Natural killer cell (primary cell): ENCODE data around the gene KDM2B. TPM values are rescaled to one million over a fixed set of nuclear protein-coding genes. Genes with fewer than 3 reads are reported as not detected.
A peak's percentile ranks its signal among the peaks of the same experiment; 100 is the strongest.

Experiments used
- ATAC-seq, 3 donors: fragments of 150-1000 bp in 2 of 3; fragments of 200-7000 bp in 1 of 3; cut with Tn5 transposase; 1 replicate in 1 of 3; 2 replicates in 2 of 3; pipeline ENCODE4 v1.10.0; 2021; ENCODE audit warnings: mild to moderate bottlenecking in 2 of 3, moderate library complexity in 2 of 3
- DNase-seq, 2 donors: peaks; one replicate each; pipeline versions ENCODE4 v3.0.0 to v3.0.0-alpha.2; 2013 to 2021; ENCODE audit warnings: mixed read lengths in 1 of 2
- H3K27ac ChIP-seq: one replicate; pipeline ENCODE4 v1.5.1; 2013; ENCODE audit warnings: mild to moderate bottlenecking, low read length
- H3K27me3 ChIP-seq: one replicate; pipeline ENCODE4 v1.6.1; 2013; ENCODE audit warnings: low read length; ENCODE audit not compliant: control insufficient read depth, insufficient read depth
- H3K36me3 ChIP-seq: one replicate; pipeline ENCODE4 v1.6.1; 2013; ENCODE audit warnings: low read length; ENCODE audit not compliant: control insufficient read depth, insufficient read depth
- H3K4me1 ChIP-seq: one replicate; pipeline ENCODE4 v1.6.1; 2013; ENCODE audit warnings: low read length; ENCODE audit not compliant: control insufficient read depth, insufficient read depth
- H3K4me3 ChIP-seq: one replicate; pipeline ENCODE4 v1.5.1; 2013; ENCODE audit warnings: low read length
- H3K9me3 ChIP-seq: one replicate; pipeline ENCODE4 v1.6.1; 2013; ENCODE audit warnings: low read length; ENCODE audit not compliant: control insufficient read depth, insufficient read depth
- H3K27ac Mint-ChIP-seq, 2 donors: one replicate each; pipeline ENCODE4 v1.8.0; 2022; ENCODE audit warnings: mild to moderate bottlenecking in 2 of 2, mixed read lengths in 2 of 2, moderate library complexity in 1 of 2
- H3K27me3 Mint-ChIP-seq, 2 donors: one replicate each; pipeline ENCODE4 v1.8.0; 2022; ENCODE audit warnings: low read depth in 2 of 2, mixed read lengths in 2 of 2
- H3K36me3 Mint-ChIP-seq: one replicate; pipeline ENCODE4 v1.8.0; 2022; ENCODE audit warnings: mixed read lengths
- H3K4me1 Mint-ChIP-seq, 2 donors: one replicate each; pipeline ENCODE4 v1.8.0; 2022; ENCODE audit warnings: mixed read lengths in 2 of 2
- H3K4me3 Mint-ChIP-seq: one replicate; pipeline ENCODE4 v1.8.0; 2022; ENCODE audit warnings: mild to moderate bottlenecking, moderate library complexity, mixed read lengths
- H3K9me3 Mint-ChIP-seq, 2 donors: one replicate each; pipeline ENCODE4 v1.8.0; 2022; ENCODE audit warnings: mixed read lengths in 2 of 2
- WGBS: methylation state at CpG from one replicate; pipeline ENCODE4 v1.1.7; 2013; ENCODE audit warnings: missing lambda C conversion rate; ENCODE audit not compliant: insufficient coverage; 5-methylcytosine and 5-hydroxymethylcytosine counted together
- intact Hi-C: fragments of 100-400 bp; cut with micrococcal nuclease; formaldehyde crosslinking; loops from one replicate; pipeline ENCODE4 v1.14.2; 2022
- total RNA-seq, 4 donors: library from RNA; stranded (reverse); fragments of 120-200 nt in 1 of 4; gene quantifications; one replicate each; pipeline versions ENCODE4 v1.2.3 to v1.2.4, GENCODE V29; 2013 to 2022
- TF ChIP-seq, protein P1 (sequence below): fragments of 200-600 bp; IDR thresholded peaks from one replicate; pipeline ENCODE4 v1.8.0; 2022; ENCODE audit warnings: antibody characterized with exemption

KDM2B gene
- total RNA-seq, 3 donors from 2014 or later (not counting 1 experiment from before 2014, with no cell fraction given): 97.3 to 106 (median 98.1) TPM

DNA sequence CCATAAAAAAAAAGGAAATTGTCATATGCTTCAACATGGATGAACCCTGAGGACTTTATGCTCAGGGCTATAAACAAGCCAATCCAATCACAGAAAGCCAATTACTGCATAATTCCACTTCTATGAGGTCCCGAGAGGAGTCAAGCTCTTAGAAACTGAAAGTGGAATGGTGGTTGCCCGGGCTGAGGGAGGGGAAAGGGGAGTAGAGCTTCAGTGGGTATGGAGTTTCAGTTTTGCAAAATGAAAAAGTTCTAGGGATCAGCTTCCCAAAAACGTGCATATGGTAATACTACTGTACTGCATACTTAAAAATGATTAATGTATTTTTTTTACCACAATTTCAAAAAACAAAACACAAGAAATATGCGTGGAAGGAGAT lies 128.9 kb downstream of the KDM2B start:
- Histone ChIP-seq H3K9me3 (no peaks in the 10 kb centered on the region), H3K4me1 (peaks cover 21% of the 10 kb centered on the region), H3K4me3 (no peak overlapping the region), H3K36me3 (peaks cover 3% of the 10 kb centered on the region), H3K27me3 (no peaks in the 10 kb centered on the region), H3K27ac (no peak overlapping the region)
- ATAC-seq (peak in 1 of 3 donors; percentile 54), DNase-seq (no peak)
- H3K27me3 Mint-ChIP-seq: no peaks in the 10 kb centered on the region
- peak overlapping the region; percentile 17 for H3K4me3 Mint-ChIP-seq
- WGBS: 34% methylated on average over 3 of the region's 4 CpGs
- no peaks in the 10 kb centered on the region for H3K9me3 Mint-ChIP-seq
- H3K27ac Mint-ChIP-seq: peak overlapping the region; percentile 21 to 42
- TF ChIP-seq, protein P1, sequence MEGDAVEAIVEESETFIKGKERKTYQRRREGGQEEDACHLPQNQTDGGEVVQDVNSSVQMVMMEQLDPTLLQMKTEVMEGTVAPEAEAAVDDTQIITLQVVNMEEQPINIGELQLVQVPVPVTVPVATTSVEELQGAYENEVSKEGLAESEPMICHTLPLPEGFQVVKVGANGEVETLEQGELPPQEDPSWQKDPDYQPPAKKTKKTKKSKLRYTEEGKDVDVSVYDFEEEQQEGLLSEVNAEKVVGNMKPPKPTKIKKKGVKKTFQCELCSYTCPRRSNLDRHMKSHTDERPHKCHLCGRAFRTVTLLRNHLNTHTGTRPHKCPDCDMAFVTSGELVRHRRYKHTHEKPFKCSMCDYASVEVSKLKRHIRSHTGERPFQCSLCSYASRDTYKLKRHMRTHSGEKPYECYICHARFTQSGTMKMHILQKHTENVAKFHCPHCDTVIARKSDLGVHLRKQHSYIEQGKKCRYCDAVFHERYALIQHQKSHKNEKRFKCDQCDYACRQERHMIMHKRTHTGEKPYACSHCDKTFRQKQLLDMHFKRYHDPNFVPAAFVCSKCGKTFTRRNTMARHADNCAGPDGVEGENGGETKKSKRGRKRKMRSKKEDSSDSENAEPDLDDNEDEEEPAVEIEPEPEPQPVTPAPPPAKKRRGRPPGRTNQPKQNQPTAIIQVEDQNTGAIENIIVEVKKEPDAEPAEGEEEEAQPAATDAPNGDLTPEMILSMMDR: no peak
- no peaks in the 10 kb centered on the region for H3K36me3 Mint-ChIP-seq
- intact Hi-C loops: no loop called here
- H3K4me1 Mint-ChIP-seq: peaks cover 47 to 56% of the 10 kb centered on the region in 2 donors

DNA sequence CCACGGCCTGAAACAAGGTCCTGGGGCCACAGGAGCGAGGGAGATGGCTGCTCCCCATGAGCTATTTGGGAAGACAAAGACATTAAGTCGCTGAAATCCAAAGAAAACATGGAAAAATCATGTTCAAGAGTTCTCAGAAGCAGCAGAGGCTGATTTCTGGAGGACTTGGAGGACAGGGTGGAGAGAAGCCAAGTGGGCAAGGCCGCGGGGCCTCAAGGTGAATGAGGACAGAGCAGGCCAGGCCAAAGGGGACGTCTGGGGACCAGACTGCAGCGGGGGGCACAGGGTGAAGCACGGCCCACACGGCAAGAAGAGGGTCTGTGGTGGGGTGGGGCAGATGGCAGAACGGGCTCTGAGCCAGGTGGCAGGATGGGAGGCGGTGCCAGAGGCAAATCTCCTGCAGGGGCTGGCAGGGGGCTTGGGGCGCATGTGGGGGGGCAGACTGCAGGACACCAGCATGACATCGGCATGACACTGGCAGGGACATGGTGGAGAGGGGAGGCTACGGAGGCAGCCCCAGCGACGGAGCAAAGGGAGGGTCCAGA lies 132.0 kb downstream of the KDM2B start:
- 90% methylated on average over 16 of the region's 16 CpGs for WGBS
- Mint-ChIP-seq H3K27ac (peak overlapping the region in 1 of 2 donors; percentile 75), H3K36me3 (no peaks in the 10 kb centered on the region), H3K9me3 (no peaks in the 10 kb centered on the region), H3K4me1 (peaks cover 19 to 31% of the 10 kb centered on the region in 2 donors), H3K27me3 (no peaks in the 10 kb centered on the region), H3K4me3 (no peak overlapping the region)
- no peak overlapping the region for H3K4me3 ChIP-seq
- ATAC-seq (no peak), DNase-seq (no peak)
- H3K9me3 ChIP-seq: no peaks in the 10 kb centered on the region
- TF ChIP-seq, protein P1: no peak
- peaks cover 8% of the 10 kb centered on the region for H3K4me1 ChIP-seq
- H3K36me3 ChIP-seq: peaks cover 14% of the 10 kb centered on the region
- intact Hi-C loops: no loop called here
- H3K27me3 ChIP-seq: no peaks in the 10 kb centered on the region
- no peak overlapping the region for H3K27ac ChIP-seq

DNA sequence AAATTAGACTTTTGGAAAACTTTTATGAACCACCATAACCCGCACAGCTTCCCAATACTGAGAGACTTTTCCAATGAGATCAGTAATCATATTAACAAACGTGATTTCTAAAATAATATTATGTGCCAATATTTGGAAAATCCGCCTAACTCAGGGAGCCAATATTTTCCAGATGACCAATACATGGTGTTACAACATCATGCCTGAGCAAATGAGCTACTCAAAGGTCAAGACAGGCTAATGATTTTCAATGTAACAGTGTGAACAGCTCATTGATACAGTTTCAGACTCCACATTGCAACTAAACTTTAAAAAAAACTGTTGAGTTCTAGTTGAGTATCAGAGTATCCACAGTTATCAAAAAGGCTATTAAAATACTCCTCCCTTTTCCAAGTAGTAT lies 134.1 kb downstream of the KDM2B start:
- H3K9me3 Mint-ChIP-seq: no peaks in the 10 kb centered on the region
- 100% methylated on average over 3 of the region's 3 CpGs for WGBS
- no peaks in the 10 kb centered on the region for H3K36me3 Mint-ChIP-seq
- ATAC-seq (no peak), DNase-seq (no peak)
- no peaks in the 10 kb centered on the region for H3K27me3 ChIP-seq
- TF ChIP-seq, protein P1: no peak
- H3K4me1 Mint-ChIP-seq: peaks cover 10 to 19% of the 10 kb centered on the region in 2 donors
- H3K4me1 ChIP-seq: no peaks in the 10 kb centered on the region
- H3K27me3 Mint-ChIP-seq: no peaks in the 10 kb centered on the region
- intact Hi-C loops: no loop called here
- H3K27ac ChIP-seq: no peak overlapping the region
- no peak overlapping the region for H3K4me3 Mint-ChIP-seq
- H3K9me3 ChIP-seq: no peaks in the 10 kb centered on the region
- no peak overlapping the region for H3K4me3 ChIP-seq
- H3K36me3 ChIP-seq: peaks cover 19% of the 10 kb centered on the region
- no peak overlapping the region for H3K27ac Mint-ChIP-seq

DNA sequence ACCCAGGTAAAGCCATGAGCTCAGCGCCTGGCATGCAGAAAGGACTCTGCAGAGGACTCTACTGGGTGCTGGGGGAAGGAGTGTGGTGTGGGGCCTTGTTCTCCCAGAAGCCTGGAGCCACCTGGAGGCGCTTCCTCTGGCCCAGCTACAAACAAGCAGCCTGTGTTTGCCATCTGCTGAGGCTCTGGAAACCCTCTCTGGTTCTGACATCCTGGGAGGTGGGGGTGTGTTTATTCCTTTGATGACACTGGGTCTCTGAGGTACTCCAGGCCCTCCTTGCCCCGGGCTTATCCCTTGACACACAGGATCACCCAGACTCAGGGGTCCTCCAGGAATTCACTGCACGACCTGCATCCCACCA lies 136.0 kb downstream of the KDM2B start:
- intact Hi-C loops: no loop called here
- 96% methylated on average over 4 of the region's 4 CpGs for WGBS
- no peaks in the 10 kb centered on the region for H3K27me3 Mint-ChIP-seq
- peaks cover 9 to 15% of the 10 kb centered on the region in 2 donors for H3K4me1 Mint-ChIP-seq
- H3K36me3 Mint-ChIP-seq: no peaks in the 10 kb centered on the region
- Histone ChIP-seq H3K27me3 (no peaks in the 10 kb centered on the region), H3K36me3 (peaks cover 37% of the 10 kb centered on the region), H3K4me1 (no peaks in the 10 kb centered on the region), H3K4me3 (no peak overlapping the region), H3K27ac (no peak overlapping the region), H3K9me3 (no peaks in the 10 kb centered on the region)
- DNase-seq (no peak), ATAC-seq (no peak)
- no peak overlapping the region for H3K4me3 Mint-ChIP-seq
- TF ChIP-seq, protein P1: no peak
- H3K27ac Mint-ChIP-seq: no peak overlapping the region
- H3K9me3 Mint-ChIP-seq: no peaks in the 10 kb centered on the region
